ENCODE measurements around the gene ELFN1.

DNA sequence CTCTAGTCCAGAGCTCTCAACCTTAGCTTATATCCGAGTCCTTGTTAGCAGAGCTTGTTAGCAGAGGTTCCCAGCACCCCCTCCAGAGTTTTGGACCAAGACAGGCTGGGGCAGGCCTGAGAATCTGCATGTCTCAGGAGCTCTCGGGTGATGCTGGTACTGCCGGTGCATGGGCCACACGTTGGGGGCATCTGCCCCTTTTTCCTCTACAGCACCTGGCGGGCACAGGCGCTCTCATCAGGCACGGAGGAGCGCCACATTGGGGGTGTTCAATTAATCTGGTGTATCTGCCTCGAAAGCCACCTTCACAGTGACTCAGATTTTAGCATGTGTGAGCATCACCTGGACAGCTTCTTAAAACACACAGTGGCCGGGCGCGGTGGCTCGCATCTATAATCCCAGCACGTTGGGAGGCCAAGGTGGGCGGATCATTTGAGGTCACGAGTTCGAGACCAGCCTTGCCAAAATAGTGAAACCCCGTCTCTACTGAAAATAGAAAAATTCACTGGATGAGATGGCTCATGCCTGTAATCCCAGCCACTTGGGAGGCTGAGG is 117.7 kb downstream of the ELFN1 start:
- TF ChIP-seq CTCF (IDR thresholded peaks at IDR 0.05) (no peak), POLR2A (IDR thresholded peaks at IDR 0.05) (no peak)

Measured in uterus (tissue), 2 donors.